HG03558 (cell line): Measurements from ENCODE around the gene SEC16A.

Experiments used
- ATAC-seq: cut with Tn5 transposase; IDR thresholded peaks from one replicate; pipeline ENCODE4 v1.9.1; 2021; ENCODE audit warnings: moderate number of reproducible peaks; ENCODE audit not compliant: unreplicated experiment; ENCODE audit errors: extremely low read depth

SEC16A gene

GRCh38 chr9:136470792-136471469 lies 11.9 kb downstream of the SEC16A start:
- ATAC-seq = no peak

GRCh38 chr9:136470356-136470755 lies 12.5 kb downstream of the SEC16A start:
- ATAC-seq = no peak

GRCh38 chr9:136467766-136468165 lies 15.1 kb downstream of the SEC16A start:
- no peak for ATAC-seq

GRCh38 chr9:136466155-136466541 lies 16.7 kb downstream of the SEC16A start:
- no peak for ATAC-seq

- ATAC-seq = no peak
Observed at GRCh38 chr9:136465500-136466154, 17.2 kb downstream of the SEC16A start.

GRCh38 chr9:136464241-136464640 lies 18.6 kb downstream of the SEC16A start:
- ATAC-seq = no peak

- ATAC-seq = no peak
Observed at GRCh38 chr9:136463578-136463977, 19.3 kb downstream of the SEC16A start.

- ATAC-seq = no peak
Observed at GRCh38 chr9:136462664-136463063, 20.2 kb downstream of the SEC16A start.

- ATAC-seq = no peak
Observed at GRCh38 chr9:136460772-136461325, 22.0 kb downstream of the SEC16A start.

GRCh38 chr9:136459425-136459824 lies 23.4 kb downstream of the SEC16A start:
- ATAC-seq = no peak

GRCh38 chr9:136457326-136457725 lies 25.5 kb downstream of the SEC16A start:
- no peak for ATAC-seq

GRCh38 chr9:136456258-136456657 lies 26.6 kb downstream of the SEC16A start:
- no peak for ATAC-seq

GRCh38 chr9:136455043-136456002 lies 27.5 kb downstream of the SEC16A start:
- ATAC-seq = no peak

- no peak for ATAC-seq
Observed at GRCh38 chr9:136454026-136454796, 28.6 kb downstream of the SEC16A start.

GRCh38 chr9:136453326-136453725 lies 29.5 kb downstream of the SEC16A start:
- no peak for ATAC-seq

- ATAC-seq = no peak
Observed at GRCh38 chr9:136451221-136451877, 31.5 kb downstream of the SEC16A start.

- ATAC-seq = no peak
Observed at GRCh38 chr9:136448655-136449054, 34.2 kb downstream of the SEC16A start.

- ATAC-seq = no peak
Observed at GRCh38 chr9:136447173-136447778, 35.6 kb downstream of the SEC16A start.

GRCh38 chr9:136445799-136446198 lies 37.0 kb downstream of the SEC16A start:
- ATAC-seq = no peak
